ENCODE data around the gene KLF13. TPM values are rescaled to one million over a fixed set of nuclear protein-coding genes. Genes with fewer than 3 reads are reported as not detected.

Gene KLF13
- total and polyA plus RNA-seq, 4 donors: 27.2 to 58.7 (median 33.6) TPM

GRCh38 chr15:31378363-31378903 is 51.8 kb downstream of the KLF13 start:
- ATAC-seq (ENCODE audit: low FRiP score): no peak
- Histone ChIP-seq H3K4me1 (ENCODE audit: control insufficient read depth in 1 of 2, insufficient read depth in 2 of 2, low read length in 2 of 2) (no peaks in the 10 kb centered on the region), H3K27me3 (ENCODE audit: control insufficient read depth in 1 of 2, insufficient read depth in 2 of 2, low read length in 1 of 2) (no peaks in the 10 kb centered on the region), H3K27ac (ENCODE audit: low read depth in 1 of 2, low read length in 2 of 2) (no peak overlapping the region), H3K36me3 (ENCODE audit: control insufficient read depth in 1 of 2, insufficient read depth in 2 of 2, low read length in 1 of 2) (peaks cover 0 to 2% of the 10 kb centered on the region in 2 donors), H3K4me3 (ENCODE audit: low read length in 2 of 2) (no peak overlapping the region), H3K9me3 (ENCODE audit: control insufficient read depth, low read length) (no peaks in the 10 kb centered on the region)
- intact Hi-C loops (cut with DNase I): no loop called here
- 86 to 89% methylated on average over 14 of the region's 14 CpGs for WGBS, 2 donors
- no peak for DNase-seq

- no peak overlapping the region for H3K27ac ChIP-seq (ENCODE audit: low read depth in 1 of 2, low read length in 2 of 2)
- 71 to 74% methylated on average over 6 of the region's 6 CpGs for WGBS, 2 donors
- DNase-seq (no peak), ATAC-seq (ENCODE audit: low FRiP score) (no peak)
- H3K9me3 ChIP-seq (ENCODE audit: control insufficient read depth, low read length): no peaks in the 10 kb centered on the region
- H3K4me1 ChIP-seq (ENCODE audit: control insufficient read depth in 1 of 2, insufficient read depth in 2 of 2, low read length in 2 of 2): no peaks in the 10 kb centered on the region
- H3K4me3 ChIP-seq (ENCODE audit: low read length in 2 of 2): no peak overlapping the region
- peaks cover 0 to 2% of the 10 kb centered on the region in 2 donors for H3K36me3 ChIP-seq (ENCODE audit: control insufficient read depth in 1 of 2, insufficient read depth in 2 of 2, low read length in 1 of 2)
- intact Hi-C loops (cut with DNase I): no loop called here
- H3K27me3 ChIP-seq (ENCODE audit: control insufficient read depth in 1 of 2, insufficient read depth in 2 of 2, low read length in 1 of 2): no peaks in the 10 kb centered on the region
Observed at GRCh38 chr15:31379042-31379441, 52.4 kb downstream of the KLF13 start.

GRCh38 chr15:31379577-31379976 is 52.9 kb downstream of the KLF13 start:
- ATAC-seq (ENCODE audit: low FRiP score): no peak
- DNase-seq: no peak
- H3K9me3 ChIP-seq (ENCODE audit: control insufficient read depth, low read length): no peaks in the 10 kb centered on the region

GRCh38 chr15:31381801-31382712 is 55.4 kb downstream of the KLF13 start:
- intact Hi-C loops (cut with DNase I): no loop called here
- no peaks in the 10 kb centered on the region for H3K9me3 ChIP-seq (ENCODE audit: control insufficient read depth, low read length)
- no peak overlapping the region for H3K27ac ChIP-seq (ENCODE audit: low read depth in 1 of 2, low read length in 2 of 2)
- no peaks in the 10 kb centered on the region for H3K27me3 ChIP-seq (ENCODE audit: control insufficient read depth in 1 of 2, insufficient read depth in 2 of 2, low read length in 1 of 2)
- 93 to 94% methylated on average over 10 of the region's 10 CpGs for WGBS, 2 donors
- H3K4me1 ChIP-seq (ENCODE audit: control insufficient read depth in 1 of 2, insufficient read depth in 2 of 2, low read length in 2 of 2): no peaks in the 10 kb centered on the region
- DNase-seq (no peak), ATAC-seq (ENCODE audit: low FRiP score) (peak; percentile 33)
- H3K4me3 ChIP-seq (ENCODE audit: low read length in 2 of 2): no peak overlapping the region
- peaks cover 0 to 2% of the 10 kb centered on the region in 2 donors for H3K36me3 ChIP-seq (ENCODE audit: control insufficient read depth in 1 of 2, insufficient read depth in 2 of 2, low read length in 1 of 2)

More at GRCh38 chr15:31379577-31379976, 52.9 kb downstream of the KLF13 start:
- Histone ChIP-seq H3K4me1 (ENCODE audit: control insufficient read depth in 1 of 2, insufficient read depth in 2 of 2, low read length in 2 of 2) (no peaks in the 10 kb centered on the region), H3K36me3 (ENCODE audit: control insufficient read depth in 1 of 2, insufficient read depth in 2 of 2, low read length in 1 of 2) (peaks cover 0 to 2% of the 10 kb centered on the region in 2 donors), H3K4me3 (ENCODE audit: low read length in 2 of 2) (no peak overlapping the region), H3K27me3 (ENCODE audit: control insufficient read depth in 1 of 2, insufficient read depth in 2 of 2, low read length in 1 of 2) (no peaks in the 10 kb centered on the region), H3K27ac (ENCODE audit: low read depth in 1 of 2, low read length in 2 of 2) (no peak overlapping the region)
- WGBS, 2 donors: 86 to 91% methylated on average over 8 of the region's 8 CpGs
- intact Hi-C loops (cut with DNase I): no loop called here

GRCh38 chr15:31382713-31383045 is 56.0 kb downstream of the KLF13 start:
- Histone ChIP-seq H3K9me3 (ENCODE audit: control insufficient read depth, low read length) (no peaks in the 10 kb centered on the region), H3K4me1 (ENCODE audit: control insufficient read depth in 1 of 2, insufficient read depth in 2 of 2, low read length in 2 of 2) (no peaks in the 10 kb centered on the region), H3K27ac (ENCODE audit: low read depth in 1 of 2, low read length in 2 of 2) (no peak overlapping the region), H3K27me3 (ENCODE audit: control insufficient read depth in 1 of 2, insufficient read depth in 2 of 2, low read length in 1 of 2) (no peaks in the 10 kb centered on the region), H3K36me3 (ENCODE audit: control insufficient read depth in 1 of 2, insufficient read depth in 2 of 2, low read length in 1 of 2) (peaks cover 0 to 2% of the 10 kb centered on the region in 2 donors), H3K4me3 (ENCODE audit: low read length in 2 of 2) (no peak overlapping the region)
- WGBS, 2 donors: 86 to 92% methylated on average over 5 of the region's 5 CpGs
- DNase-seq: no peak
- ATAC-seq (ENCODE audit: low FRiP score): no peak
- intact Hi-C loops (cut with DNase I): no loop called here

- H3K36me3 ChIP-seq (ENCODE audit: control insufficient read depth in 1 of 2, insufficient read depth in 2 of 2, low read length in 1 of 2): peaks cover 0 to 2% of the 10 kb centered on the region in 2 donors
- H3K27ac ChIP-seq (ENCODE audit: low read depth in 1 of 2, low read length in 2 of 2): no peak overlapping the region
- H3K27me3 ChIP-seq (ENCODE audit: control insufficient read depth in 1 of 2, insufficient read depth in 2 of 2, low read length in 1 of 2): no peaks in the 10 kb centered on the region
- intact Hi-C loops (cut with DNase I): no loop called here
- no peak overlapping the region for H3K4me3 ChIP-seq (ENCODE audit: low read length in 2 of 2)
- no peaks in the 10 kb centered on the region for H3K9me3 ChIP-seq (ENCODE audit: control insufficient read depth, low read length)
- ATAC-seq (ENCODE audit: low FRiP score): no peak
- no peak for DNase-seq
- H3K4me1 ChIP-seq (ENCODE audit: control insufficient read depth in 1 of 2, insufficient read depth in 2 of 2, low read length in 2 of 2): no peaks in the 10 kb centered on the region
- WGBS, 2 donors: 88 to 92% methylated on average over 6 of the region's 6 CpGs
Observed at GRCh38 chr15:31383139-31383538, 56.5 kb downstream of the KLF13 start.

GRCh38 chr15:31384568-31384967 is 57.9 kb downstream of the KLF13 start:
- WGBS, 2 donors: 86 to 90% methylated on average over 4 of the region's 4 CpGs
- peaks cover 0 to 2% of the 10 kb centered on the region in 2 donors for H3K36me3 ChIP-seq (ENCODE audit: control insufficient read depth in 1 of 2, insufficient read depth in 2 of 2, low read length in 1 of 2)
- intact Hi-C loops (cut with DNase I): no loop called here
- H3K9me3 ChIP-seq (ENCODE audit: control insufficient read depth, low read length): no peaks in the 10 kb centered on the region
- no peaks in the 10 kb centered on the region for H3K27me3 ChIP-seq (ENCODE audit: control insufficient read depth in 1 of 2, insufficient read depth in 2 of 2, low read length in 1 of 2)
- no peaks in the 10 kb centered on the region for H3K4me1 ChIP-seq (ENCODE audit: control insufficient read depth in 1 of 2, insufficient read depth in 2 of 2, low read length in 2 of 2)
- H3K27ac ChIP-seq (ENCODE audit: low read depth in 1 of 2, low read length in 2 of 2): no peak overlapping the region
- no peak for DNase-seq
- ATAC-seq (ENCODE audit: low FRiP score): no peak
- H3K4me3 ChIP-seq (ENCODE audit: low read length in 2 of 2): no peak overlapping the region

- WGBS, 2 donors: 88 to 96% methylated on average over 3 of the region's 3 CpGs
- Histone ChIP-seq H3K27me3 (ENCODE audit: control insufficient read depth in 1 of 2, insufficient read depth in 2 of 2, low read length in 1 of 2) (no peaks in the 10 kb centered on the region), H3K9me3 (ENCODE audit: control insufficient read depth, low read length) (no peaks in the 10 kb centered on the region), H3K4me1 (ENCODE audit: control insufficient read depth in 1 of 2, insufficient read depth in 2 of 2, low read length in 2 of 2) (no peaks in the 10 kb centered on the region), H3K36me3 (ENCODE audit: control insufficient read depth in 1 of 2, insufficient read depth in 2 of 2, low read length in 1 of 2) (peaks cover 0 to 2% of the 10 kb centered on the region in 2 donors), H3K4me3 (ENCODE audit: low read length in 2 of 2) (no peak overlapping the region), H3K27ac (ENCODE audit: low read depth in 1 of 2, low read length in 2 of 2) (no peak overlapping the region)
- ATAC-seq (ENCODE audit: low FRiP score) (no peak), DNase-seq (no peak)
- intact Hi-C loops (cut with DNase I): no loop called here
Observed at GRCh38 chr15:31385736-31386135, 59.1 kb downstream of the KLF13 start.

GRCh38 chr15:31387092-31387478 is 60.5 kb downstream of the KLF13 start:
- no peak overlapping the region for H3K4me3 ChIP-seq (ENCODE audit: low read length in 2 of 2)
- no peak for ATAC-seq (ENCODE audit: low FRiP score)
- no peaks in the 10 kb centered on the region for H3K36me3 ChIP-seq (ENCODE audit: control insufficient read depth in 1 of 2, insufficient read depth in 2 of 2, low read length in 1 of 2)
- 93 to 95% methylated on average over 2 of the region's 2 CpGs for WGBS, 2 donors
- no peaks in the 10 kb centered on the region for H3K9me3 ChIP-seq (ENCODE audit: control insufficient read depth, low read length)
- no peaks in the 10 kb centered on the region for H3K27me3 ChIP-seq (ENCODE audit: control insufficient read depth in 1 of 2, insufficient read depth in 2 of 2, low read length in 1 of 2)
- no peak for DNase-seq
- no peaks in the 10 kb centered on the region for H3K4me1 ChIP-seq (ENCODE audit: control insufficient read depth in 1 of 2, insufficient read depth in 2 of 2, low read length in 2 of 2)
- intact Hi-C loops (cut with DNase I): no loop called here
- no peak overlapping the region for H3K27ac ChIP-seq (ENCODE audit: low read depth in 1 of 2, low read length in 2 of 2)
